WTC11 (cell line): Measurements from ENCODE around the gene STAT2. TPM values are rescaled to one million over a fixed set of nuclear protein-coding genes. Genes with fewer than 3 reads are reported as not detected.

Experiments
- CBFB ChIP-seq: sonication (generic); formaldehyde crosslinking; IDR thresholded peaks from 2 replicates; pipeline ENCODE4 v1.8.1; 2022; ENCODE audit warnings: mild to moderate bottlenecking, low read depth, missing genetic modification reagents
- CREM ChIP-seq: sonication (generic); formaldehyde crosslinking; IDR thresholded peaks from 2 replicates; pipeline ENCODE4 v1.8.1; 2022; ENCODE audit warnings: mild to moderate bottlenecking, missing genetic modification reagents, moderate library complexity
- CTCF ChIP-seq: fragments of 200-600 bp; IDR thresholded peaks from 2 replicates; pipeline ENCODE4 v1.8.0; 2022; ENCODE audit warnings: antibody characterized with exemption
- ESRRA ChIP-seq: sonication (generic); formaldehyde crosslinking; IDR thresholded peaks from 2 replicates; pipeline ENCODE4 v1.8.1; 2022; ENCODE audit warnings: mild to moderate bottlenecking, missing genetic modification reagents, borderline replicate concordance
- ETV6 ChIP-seq: sonication (generic); formaldehyde crosslinking; IDR thresholded peaks from 2 replicates; pipeline ENCODE4 v1.8.1; 2022; ENCODE audit warnings: mild to moderate bottlenecking, missing genetic modification reagents
- JAZF1 ChIP-seq: fragments of 250-450 bp; sonication (Bioruptor Pico); IDR thresholded peaks from 2 replicates; pipeline ENCODE4 v1.9.0; 2021; ENCODE audit warnings: moderate library complexity, mild to moderate bottlenecking, inconsistent platforms
- KAT7 ChIP-seq: sonication (generic); formaldehyde crosslinking; IDR thresholded peaks from 2 replicates; pipeline ENCODE4 v1.8.1; 2023; ENCODE audit warnings: missing genetic modification reagents, mild to moderate bottlenecking, borderline replicate concordance
- MAX ChIP-seq: sonication (generic); formaldehyde crosslinking; IDR thresholded peaks from 2 replicates; pipeline ENCODE4 v1.8.0; 2022; ENCODE audit warnings: mild to moderate bottlenecking, missing genetic modification reagents
- MXD4 ChIP-seq: fragments of 250-450 bp; sonication (Bioruptor Pico); IDR thresholded peaks from 2 replicates; pipeline ENCODE4 v1.8.0; 2021; ENCODE audit warnings: mild to moderate bottlenecking, moderate library complexity, borderline replicate concordance
- NR1H2 ChIP-seq: sonication (generic); formaldehyde crosslinking; IDR thresholded peaks from 2 replicates; pipeline ENCODE4 v1.9.0; 2021; ENCODE audit warnings: mild to moderate bottlenecking, moderate library complexity, missing genetic modification reagents
- SP1 ChIP-seq: sonication (generic); formaldehyde crosslinking; conservative IDR thresholded peaks from 2 replicates; pipeline ENCODE4 v1.8.1; 2022; ENCODE audit warnings: missing genetic modification reagents
- TCF7 ChIP-seq: sonication (generic); formaldehyde crosslinking; IDR thresholded peaks from 2 replicates; pipeline ENCODE4 v1.8.0; 2022; ENCODE audit warnings: mild to moderate bottlenecking, low read depth, missing genetic modification reagents, moderate library complexity
- TP53 ChIP-seq: sonication (generic); formaldehyde crosslinking; IDR thresholded peaks from 2 replicates; pipeline ENCODE4 v1.8.1; 2023; ENCODE audit warnings: mild to moderate bottlenecking, missing genetic modification reagents
- USF1 ChIP-seq: sonication (generic); formaldehyde crosslinking; IDR thresholded peaks from 2 replicates; pipeline ENCODE4 v1.8.0; 2022; ENCODE audit warnings: mild to moderate bottlenecking, missing genetic modification reagents
- ZNF138 ChIP-seq: sonication (generic); formaldehyde crosslinking; conservative IDR thresholded peaks from 2 replicates; pipeline ENCODE4 v1.8.1; 2022; ENCODE audit warnings: mild to moderate bottlenecking, moderate library complexity, missing genetic modification reagents
- total RNA-seq: library from RNA; stranded (reverse); gene quantifications from 3 replicates; pipeline ENCODE4 v1.2.3, GENCODE V29; 2021
- TF ChIP-seq, protein P1 (sequence below): sonication (generic); formaldehyde crosslinking; IDR thresholded peaks from 2 replicates; pipeline ENCODE4 v1.8.0; 2022; ENCODE audit warnings: mild to moderate bottlenecking, missing genetic modification reagents
- TF ChIP-seq, protein P2 (sequence below): sonication (generic); formaldehyde crosslinking; IDR thresholded peaks from 2 replicates; pipeline ENCODE4 v1.8.1; 2023; ENCODE audit warnings: mild to moderate bottlenecking, missing genetic modification reagents
- TF ChIP-seq, protein P3 (sequence below): fragments of 250-450 bp; sonication (Bioruptor Pico); IDR thresholded peaks from 2 replicates; pipeline ENCODE4 v2.1.2; 2022; ENCODE audit warnings: mild to moderate bottlenecking, moderate library complexity
- TF ChIP-seq, protein P4 (sequence below): sonication (generic); formaldehyde crosslinking; IDR thresholded peaks from 2 replicates; pipeline ENCODE4 v1.8.0; 2023; ENCODE audit warnings: missing genetic modification reagents
- TF ChIP-seq, protein P5 (sequence below): fragments of 250-450 bp; sonication (Bioruptor Pico); IDR thresholded peaks from 2 replicates; pipeline ENCODE4 v1.9.0; 2021; ENCODE audit warnings: moderate library complexity, mild to moderate bottlenecking, inconsistent platforms, borderline replicate concordance
- TF ChIP-seq, protein P6 (sequence below): sonication (generic); formaldehyde crosslinking; IDR thresholded peaks from 2 replicates; pipeline ENCODE4 v1.8.1; 2022; ENCODE audit warnings: low read depth, missing genetic modification reagents, borderline replicate concordance

Gene STAT2
- total RNA-seq, 1 experiment from 2014 or later, result 54.5 TPM

- peak; percentile 48 for TF ChIP-seq MAX (CRISPR knock-in tag)
- TF ChIP-seq TCF7 (CRISPR knock-in tag), result no peak
- peak; percentile 83 for TF ChIP-seq CREM (CRISPR knock-in tag)
- TF ChIP-seq, protein P1, sequence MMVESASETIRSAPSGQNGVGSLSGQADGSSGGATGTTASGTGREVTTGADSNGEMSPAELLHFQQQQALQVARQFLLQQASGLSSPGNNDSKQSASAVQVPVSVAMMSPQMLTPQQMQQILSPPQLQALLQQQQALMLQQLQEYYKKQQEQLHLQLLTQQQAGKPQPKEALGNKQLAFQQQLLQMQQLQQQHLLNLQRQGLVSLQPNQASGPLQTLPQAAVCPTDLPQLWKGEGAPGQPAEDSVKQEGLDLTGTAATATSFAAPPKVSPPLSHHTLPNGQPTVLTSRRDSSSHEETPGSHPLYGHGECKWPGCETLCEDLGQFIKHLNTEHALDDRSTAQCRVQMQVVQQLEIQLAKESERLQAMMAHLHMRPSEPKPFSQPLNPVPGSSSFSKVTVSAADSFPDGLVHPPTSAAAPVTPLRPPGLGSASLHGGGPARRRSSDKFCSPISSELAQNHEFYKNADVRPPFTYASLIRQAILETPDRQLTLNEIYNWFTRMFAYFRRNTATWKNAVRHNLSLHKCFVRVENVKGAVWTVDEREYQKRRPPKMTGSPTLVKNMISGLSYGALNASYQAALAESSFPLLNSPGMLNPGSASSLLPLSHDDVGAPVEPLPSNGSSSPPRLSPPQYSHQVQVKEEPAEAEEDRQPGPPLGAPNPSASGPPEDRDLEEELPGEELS, result no peak
- TF ChIP-seq NR1H2 (CRISPR knock-in tag), result no peak
- TF ChIP-seq CBFB (CRISPR knock-in tag), result no peak
- no peak for TF ChIP-seq ESRRA (CRISPR knock-in tag)
- TF ChIP-seq, protein P2, sequence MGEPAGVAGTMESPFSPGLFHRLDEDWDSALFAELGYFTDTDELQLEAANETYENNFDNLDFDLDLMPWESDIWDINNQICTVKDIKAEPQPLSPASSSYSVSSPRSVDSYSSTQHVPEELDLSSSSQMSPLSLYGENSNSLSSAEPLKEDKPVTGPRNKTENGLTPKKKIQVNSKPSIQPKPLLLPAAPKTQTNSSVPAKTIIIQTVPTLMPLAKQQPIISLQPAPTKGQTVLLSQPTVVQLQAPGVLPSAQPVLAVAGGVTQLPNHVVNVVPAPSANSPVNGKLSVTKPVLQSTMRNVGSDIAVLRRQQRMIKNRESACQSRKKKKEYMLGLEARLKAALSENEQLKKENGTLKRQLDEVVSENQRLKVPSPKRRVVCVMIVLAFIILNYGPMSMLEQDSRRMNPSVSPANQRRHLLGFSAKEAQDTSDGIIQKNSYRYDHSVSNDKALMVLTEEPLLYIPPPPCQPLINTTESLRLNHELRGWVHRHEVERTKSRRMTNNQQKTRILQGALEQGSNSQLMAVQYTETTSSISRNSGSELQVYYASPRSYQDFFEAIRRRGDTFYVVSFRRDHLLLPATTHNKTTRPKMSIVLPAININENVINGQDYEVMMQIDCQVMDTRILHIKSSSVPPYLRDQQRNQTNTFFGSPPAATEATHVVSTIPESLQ, result no peak
- no peak for TF ChIP-seq ZNF138 (CRISPR knock-in tag)
- TF ChIP-seq SP1, result no peak
- 0 out of 2 replicates have a peak, but pooled peaks have one; percentile 24 for TF ChIP-seq CTCF
- TF ChIP-seq, protein P3, sequence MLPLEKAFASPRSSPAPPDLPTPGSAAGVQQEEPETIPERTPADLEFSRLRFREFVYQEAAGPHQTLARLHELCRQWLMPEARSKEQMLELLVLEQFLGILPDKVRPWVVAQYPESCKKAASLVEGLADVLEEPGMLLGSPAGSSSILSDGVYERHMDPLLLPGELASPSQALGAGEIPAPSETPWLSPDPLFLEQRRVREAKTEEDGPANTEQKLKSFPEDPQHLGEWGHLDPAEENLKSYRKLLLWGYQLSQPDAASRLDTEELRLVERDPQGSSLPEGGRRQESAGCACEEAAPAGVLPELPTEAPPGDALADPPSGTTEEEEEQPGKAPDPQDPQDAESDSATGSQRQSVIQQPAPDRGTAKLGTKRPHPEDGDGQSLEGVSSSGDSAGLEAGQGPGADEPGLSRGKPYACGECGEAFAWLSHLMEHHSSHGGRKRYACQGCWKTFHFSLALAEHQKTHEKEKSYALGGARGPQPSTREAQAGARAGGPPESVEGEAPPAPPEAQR (CRISPR knock-in tag), result no peak
- 0 out of 2 replicates have a peak, but pooled peaks have one; percentile 12 for TF ChIP-seq ETV6 (CRISPR knock-in tag)
- TF ChIP-seq TP53 (CRISPR knock-in tag), result no peak
- TF ChIP-seq, protein P4, sequence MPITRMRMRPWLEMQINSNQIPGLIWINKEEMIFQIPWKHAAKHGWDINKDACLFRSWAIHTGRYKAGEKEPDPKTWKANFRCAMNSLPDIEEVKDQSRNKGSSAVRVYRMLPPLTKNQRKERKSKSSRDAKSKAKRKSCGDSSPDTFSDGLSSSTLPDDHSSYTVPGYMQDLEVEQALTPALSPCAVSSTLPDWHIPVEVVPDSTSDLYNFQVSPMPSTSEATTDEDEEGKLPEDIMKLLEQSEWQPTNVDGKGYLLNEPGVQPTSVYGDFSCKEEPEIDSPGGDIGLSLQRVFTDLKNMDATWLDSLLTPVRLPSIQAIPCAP, result no peak
- no peak for TF ChIP-seq KAT7 (CRISPR knock-in tag)
- TF ChIP-seq, protein P5, sequence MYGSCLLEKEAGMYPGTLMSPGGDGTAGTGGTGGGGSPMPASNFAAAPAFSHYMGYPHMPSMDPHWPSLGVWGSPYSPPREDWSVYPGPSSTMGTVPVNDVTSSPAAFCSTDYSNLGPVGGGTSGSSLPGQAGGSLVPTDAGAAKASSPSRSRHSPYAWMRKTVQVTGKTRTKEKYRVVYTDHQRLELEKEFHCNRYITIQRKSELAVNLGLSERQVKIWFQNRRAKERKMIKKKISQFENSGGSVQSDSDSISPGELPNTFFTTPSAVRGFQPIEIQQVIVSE (CRISPR knock-in tag), result no peak
- TF ChIP-seq JAZF1 (CRISPR knock-in tag), result no peak
- TF ChIP-seq, protein P6, sequence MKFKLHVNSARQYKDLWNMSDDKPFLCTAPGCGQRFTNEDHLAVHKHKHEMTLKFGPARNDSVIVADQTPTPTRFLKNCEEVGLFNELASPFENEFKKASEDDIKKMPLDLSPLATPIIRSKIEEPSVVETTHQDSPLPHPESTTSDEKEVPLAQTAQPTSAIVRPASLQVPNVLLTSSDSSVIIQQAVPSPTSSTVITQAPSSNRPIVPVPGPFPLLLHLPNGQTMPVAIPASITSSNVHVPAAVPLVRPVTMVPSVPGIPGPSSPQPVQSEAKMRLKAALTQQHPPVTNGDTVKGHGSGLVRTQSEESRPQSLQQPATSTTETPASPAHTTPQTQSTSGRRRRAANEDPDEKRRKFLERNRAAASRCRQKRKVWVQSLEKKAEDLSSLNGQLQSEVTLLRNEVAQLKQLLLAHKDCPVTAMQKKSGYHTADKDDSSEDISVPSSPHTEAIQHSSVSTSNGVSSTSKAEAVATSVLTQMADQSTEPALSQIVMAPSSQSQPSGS (CRISPR knock-in tag), result no peak
- no peak for TF ChIP-seq MXD4 (CRISPR knock-in tag)
- TF ChIP-seq USF1 (CRISPR knock-in tag), result peak; percentile 22; the same call in 1 of the 2 replicates
Measured at GRCh38 chr12:56333679-56334489, 26.0 kb downstream of the STAT2 start, which contains the start of gene PAN2 (continued).
